ENCODE data around the gene UGT1A9. TPM values are rescaled to one million over a fixed set of nuclear protein-coding genes. Genes with fewer than 3 reads are reported as not detected.

UGT1A9 gene
- total RNA-seq, 2 donors from 2014 or later: not detected

DNA sequence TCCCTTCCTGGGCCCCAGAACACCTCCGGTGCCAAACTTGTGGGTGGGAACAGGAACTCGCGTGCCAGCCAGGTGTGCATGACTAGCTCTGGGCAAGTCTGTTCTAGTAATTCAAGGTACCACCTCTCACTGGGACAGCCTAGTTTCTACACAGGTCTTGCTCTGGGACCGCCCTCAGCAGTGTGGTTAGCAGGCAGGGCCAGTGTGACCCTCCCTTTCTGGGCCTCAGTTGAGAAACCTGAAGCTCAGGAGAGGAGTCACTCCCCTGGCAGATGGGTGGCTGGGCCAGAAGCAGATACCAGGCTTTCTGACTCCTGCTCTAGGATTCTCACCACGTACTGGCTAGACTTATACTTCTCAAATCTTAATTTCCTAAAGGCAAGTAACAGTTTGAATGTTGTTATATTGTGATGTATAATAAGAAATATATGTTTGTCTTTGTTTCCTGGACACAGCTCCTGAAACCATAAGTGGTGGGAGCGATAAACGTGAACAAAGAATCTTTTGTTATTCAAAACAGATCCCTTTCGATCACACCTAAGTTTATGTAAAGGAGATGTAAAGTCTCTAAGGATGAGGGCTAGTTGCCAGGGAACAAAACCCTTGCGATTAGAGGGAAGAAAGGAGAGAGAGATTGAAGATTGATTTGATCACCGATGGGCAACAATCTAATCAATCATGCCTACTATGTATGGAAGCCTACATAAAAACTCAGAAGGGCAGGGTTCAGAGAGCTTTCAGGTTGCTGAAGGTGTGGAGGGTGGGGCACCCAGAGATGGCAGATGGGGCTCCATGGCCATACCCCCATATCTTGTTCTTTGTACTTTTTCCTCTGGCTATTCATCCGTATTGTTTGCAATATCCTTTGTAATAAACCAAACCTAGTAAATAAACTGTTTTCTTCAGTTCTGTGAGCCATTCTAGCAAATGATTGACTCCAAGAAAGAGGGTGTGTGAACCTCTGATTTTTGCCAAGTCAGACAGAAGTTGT lies 20.0 kb downstream of the UGT1A9 start:
- H3K4me1 ChIP-seq: peaks cover 17% of the 10 kb centered on the region
- no peaks in the 10 kb centered on the region for H3K36me3 ChIP-seq (replicated peaks in 1 of 2; ENCODE audit: insufficient read depth in 1 of 2, low read depth in 2 of 2)
- H3K9me3 ChIP-seq: no peaks in the 10 kb centered on the region
- no peaks in the 10 kb centered on the region for H3K27me3 ChIP-seq
- 83 to 94% methylated on average over 9 to 11 of the region's 11 CpGs for WGBS, 2 donors
- no peak overlapping the region for H3K4me3 ChIP-seq
- H3K27ac ChIP-seq: no peak overlapping the region
- intact Hi-C loops (cut with DNase I): no loop called here
- DNase-seq (no peak), ATAC-seq (no peak)
- TF ChIP-seq, protein P1, sequence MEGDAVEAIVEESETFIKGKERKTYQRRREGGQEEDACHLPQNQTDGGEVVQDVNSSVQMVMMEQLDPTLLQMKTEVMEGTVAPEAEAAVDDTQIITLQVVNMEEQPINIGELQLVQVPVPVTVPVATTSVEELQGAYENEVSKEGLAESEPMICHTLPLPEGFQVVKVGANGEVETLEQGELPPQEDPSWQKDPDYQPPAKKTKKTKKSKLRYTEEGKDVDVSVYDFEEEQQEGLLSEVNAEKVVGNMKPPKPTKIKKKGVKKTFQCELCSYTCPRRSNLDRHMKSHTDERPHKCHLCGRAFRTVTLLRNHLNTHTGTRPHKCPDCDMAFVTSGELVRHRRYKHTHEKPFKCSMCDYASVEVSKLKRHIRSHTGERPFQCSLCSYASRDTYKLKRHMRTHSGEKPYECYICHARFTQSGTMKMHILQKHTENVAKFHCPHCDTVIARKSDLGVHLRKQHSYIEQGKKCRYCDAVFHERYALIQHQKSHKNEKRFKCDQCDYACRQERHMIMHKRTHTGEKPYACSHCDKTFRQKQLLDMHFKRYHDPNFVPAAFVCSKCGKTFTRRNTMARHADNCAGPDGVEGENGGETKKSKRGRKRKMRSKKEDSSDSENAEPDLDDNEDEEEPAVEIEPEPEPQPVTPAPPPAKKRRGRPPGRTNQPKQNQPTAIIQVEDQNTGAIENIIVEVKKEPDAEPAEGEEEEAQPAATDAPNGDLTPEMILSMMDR (IDR thresholded peaks at IDR 0.05): no peak
- no peak for TF ChIP-seq POLR2A (IDR thresholded peaks at IDR 0.05)

DNA sequence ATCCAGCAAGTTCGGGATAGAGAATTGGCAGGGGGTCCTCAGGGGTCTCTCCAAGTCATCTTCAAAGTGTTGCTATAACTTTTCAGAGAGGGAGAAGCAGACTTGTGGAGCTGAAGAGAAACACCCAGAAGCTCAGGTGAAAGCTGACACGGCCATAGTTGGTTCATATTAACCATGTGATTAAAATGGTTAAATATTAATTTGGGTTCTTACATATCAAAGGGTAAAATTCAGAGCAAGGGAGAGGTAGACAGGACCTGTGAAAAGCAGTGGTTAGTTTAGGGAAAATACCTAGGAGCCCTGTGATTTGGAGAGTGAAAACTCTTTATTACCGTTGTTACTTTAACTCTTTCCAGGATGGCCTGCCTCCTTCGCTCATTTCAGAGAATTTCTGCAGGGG lies 20.9 kb downstream of the UGT1A9 start, which contains the start of gene UGT1A6:
Gene UGT1A6 (plus strand): TSS at position 243 of the 400 bp plus-strand sequence. CDS start 115 bp downstream, at position 358.
- no peak within 1 kb of the TSS for H3K27ac ChIP-seq
- intact Hi-C loops (cut with DNase I): no loop called here
- peak; percentile 86 for ATAC-seq
- peaks cover 17% of the 10 kb centered on the region for H3K4me1 ChIP-seq
- no peaks in the 10 kb centered on the region for H3K9me3 ChIP-seq
- DNase-seq: peak in 1 of 4 donors; percentile 41
- TF ChIP-seq, protein P1 (IDR thresholded peaks at IDR 0.05): no peak
- TF ChIP-seq POLR2A (IDR thresholded peaks at IDR 0.05): no peak
- H3K27me3 ChIP-seq: no peaks in the 10 kb centered on the region
- H3K36me3 ChIP-seq (replicated peaks in 1 of 2; ENCODE audit: insufficient read depth in 1 of 2, low read depth in 2 of 2): no peaks in the 10 kb centered on the region
- H3K4me3 ChIP-seq: no peak within 1 kb of the TSS
- WGBS, 2 donors: 48 to 50% methylated on average over 4 of the region's 4 CpGs

DNA sequence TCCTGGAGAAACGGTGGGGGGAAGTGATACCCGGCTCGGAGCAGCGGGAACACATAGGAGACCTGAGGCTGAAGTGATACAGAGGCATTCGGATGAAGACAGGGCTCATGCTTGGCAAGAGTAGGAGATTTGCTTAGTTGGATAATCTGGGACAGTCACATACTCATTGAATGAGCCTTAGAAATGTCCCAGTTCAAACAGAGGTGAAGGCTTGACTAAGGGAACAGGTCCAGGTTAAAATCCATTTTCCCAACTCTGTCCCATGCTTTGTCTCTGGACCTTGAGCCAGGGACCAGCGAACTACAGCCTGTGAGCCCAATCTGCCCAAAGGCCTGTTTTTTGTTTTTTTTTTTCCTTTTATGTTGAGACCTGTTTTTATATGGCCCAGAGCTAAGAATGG lies 22.3 kb downstream of the UGT1A9 start:
- Histone ChIP-seq H3K36me3 (replicated peaks in 1 of 2; ENCODE audit: insufficient read depth in 1 of 2, low read depth in 2 of 2) (no peaks in the 10 kb centered on the region), H3K4me1 (peaks cover 17% of the 10 kb centered on the region), H3K9me3 (no peaks in the 10 kb centered on the region), H3K4me3 (no peak overlapping the region), H3K27me3 (no peaks in the 10 kb centered on the region), H3K27ac (no peak overlapping the region)
- TF ChIP-seq POLR2A (IDR thresholded peaks at IDR 0.05): no peak
- TF ChIP-seq, protein P1 (IDR thresholded peaks at IDR 0.05): no peak
- 74 to 80% methylated on average over 6 of the region's 6 CpGs for WGBS, 2 donors
- DNase-seq (no peak), ATAC-seq (no peak)
- intact Hi-C loops (cut with DNase I): no loop called here

DNA sequence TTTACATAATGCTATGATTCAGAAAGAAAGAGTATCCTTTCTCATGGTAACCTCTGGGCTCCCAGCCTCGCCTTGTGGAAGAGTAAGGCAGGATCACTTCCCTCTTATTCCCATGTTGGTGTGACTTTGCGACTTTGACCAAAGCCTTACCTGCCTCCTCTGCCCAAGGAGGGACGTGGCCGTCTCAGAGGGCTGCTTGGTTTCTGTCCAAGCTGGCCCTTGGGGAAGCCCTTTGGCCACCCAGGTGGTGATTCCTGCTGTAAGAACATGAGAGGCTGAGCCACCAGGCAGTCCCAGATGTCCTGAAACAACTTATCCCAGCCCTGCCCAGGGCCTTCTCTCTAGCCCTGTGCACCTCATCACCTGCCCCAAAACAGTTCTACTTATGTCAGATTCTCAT lies 27.0 kb downstream of the UGT1A9 start:
- Histone ChIP-seq H3K4me3 (no peak overlapping the region), H3K4me1 (peaks cover 11% of the 10 kb centered on the region), H3K27ac (no peak overlapping the region), H3K9me3 (no peaks in the 10 kb centered on the region), H3K27me3 (no peaks in the 10 kb centered on the region), H3K36me3 (replicated peaks in 1 of 2; ENCODE audit: insufficient read depth in 1 of 2, low read depth in 2 of 2) (no peaks in the 10 kb centered on the region)
- 88 to 96% methylated on average over 4 of the region's 4 CpGs for WGBS, 2 donors
- intact Hi-C loops (cut with DNase I): no loop called here
- DNase-seq: no peak
- TF ChIP-seq, protein P1 (IDR thresholded peaks at IDR 0.05): no peak
- no peak for TF ChIP-seq POLR2A (IDR thresholded peaks at IDR 0.05)
- no peak for ATAC-seq
